Mesodermal cell (in vitro differentiated cells): ENCODE data around the gene CSF1.

Experiments used
- H3K27ac ChIP-seq: 2 replicates; pipeline ENCODE4 v1.7.0; 2013; ENCODE audit warnings: mild to moderate bottlenecking, low read depth, low read length, moderate library complexity; ENCODE audit not compliant: severe bottlenecking
- H3K36me3 ChIP-seq: 2 replicates; pipeline ENCODE4 v1.7.1; 2013; ENCODE audit warnings: mild to moderate bottlenecking, low read length, moderate library complexity; ENCODE audit not compliant: control insufficient read depth, insufficient read depth
- H3K4me1 ChIP-seq: one replicate; pipeline ENCODE4 v1.7.1; 2013; ENCODE audit warnings: mild to moderate bottlenecking, low read length; ENCODE audit not compliant: insufficient read depth, control insufficient read depth, poor library complexity, severe bottlenecking
- H3K4me3 ChIP-seq: 2 replicates; pipeline ENCODE4 v1.7.0; 2013; ENCODE audit warnings: low read length, control low read depth, mild to moderate bottlenecking; ENCODE audit not compliant: insufficient read depth, poor library complexity, severe bottlenecking; ENCODE audit errors: extremely low read depth
- H3K9me3 ChIP-seq: 2 replicates; pipeline ENCODE4 v1.7.1; 2013; ENCODE audit warnings: mild to moderate bottlenecking, low read length, moderate library complexity; ENCODE audit not compliant: control insufficient read depth
- WGBS, 2 experiments: methylation state at CpG; one replicate each; pipeline ENCODE4 v1.1.5; 2013; ENCODE audit warnings: missing lambda C conversion rate in 2 of 2; ENCODE audit not compliant: insufficient coverage in 2 of 2; 5-methylcytosine and 5-hydroxymethylcytosine counted together

The CSF1 gene

GRCh38 chr1:109883248-109883955 lies 27.2 kb upstream of the CSF1 start:
- no peaks in the 10 kb centered on the region for H3K36me3 ChIP-seq
- H3K4me1 ChIP-seq = peaks cover 18% of the 10 kb centered on the region
- WGBS, 2 experiments = 85 to 98% methylated on average over 9 of the region's 9 CpGs
- H3K27ac ChIP-seq = no peak overlapping the region
- H3K4me3 ChIP-seq = no peak overlapping the region
- H3K9me3 ChIP-seq = no peaks in the 10 kb centered on the region

DNA sequence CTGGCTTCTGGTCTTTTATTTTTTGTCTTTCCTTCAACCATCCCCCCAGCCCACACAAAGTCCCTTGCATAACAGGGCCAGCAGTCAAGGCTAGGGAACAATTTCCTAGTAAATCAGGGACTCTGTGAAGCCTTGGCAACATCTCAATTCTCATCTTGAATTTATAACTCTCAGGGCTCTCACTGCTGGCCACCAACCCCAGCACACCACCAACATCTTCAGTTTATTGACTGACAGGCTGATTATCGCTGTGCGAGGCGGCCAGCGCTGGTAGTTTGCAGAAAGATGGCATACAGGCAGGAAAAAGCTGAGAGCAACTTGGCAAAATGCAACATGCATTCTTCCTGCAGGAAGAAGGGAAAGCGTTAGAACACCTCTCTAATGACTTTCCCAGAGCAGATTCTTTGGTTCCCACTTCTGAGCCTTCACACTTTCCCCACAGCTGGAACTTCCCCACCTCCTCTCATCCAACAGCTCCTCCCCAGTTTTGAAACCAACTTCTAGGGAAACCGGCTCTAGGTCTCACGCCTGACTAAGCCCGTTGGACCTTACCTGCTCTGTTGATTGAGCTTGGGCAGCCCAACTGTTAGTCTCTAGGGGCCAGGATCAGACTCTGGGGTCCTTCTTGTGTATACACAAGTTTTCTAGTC lies 26.3 kb upstream of the CSF1 start:
- 79 to 88% methylated on average over 6 to 8 of the region's 8 CpGs for WGBS, 2 experiments
- H3K4me3 ChIP-seq = no peak overlapping the region
- peaks cover 15% of the 10 kb centered on the region for H3K4me1 ChIP-seq
- H3K36me3 ChIP-seq = no peaks in the 10 kb centered on the region
- no peak overlapping the region for H3K27ac ChIP-seq
- no peaks in the 10 kb centered on the region for H3K9me3 ChIP-seq

- Histone ChIP-seq H3K4me3 (no peak overlapping the region), H3K36me3 (no peaks in the 10 kb centered on the region), H3K9me3 (no peaks in the 10 kb centered on the region), H3K4me1 (peaks cover 19% of the 10 kb centered on the region), H3K27ac (no peak overlapping the region)
- WGBS, 2 experiments = 92% methylated on average over 2 to 3 of the region's 3 CpGs
Measured at GRCh38 chr1:109885589-109885988, 25.1 kb upstream of the CSF1 start.

GRCh38 chr1:109886827-109887226 lies 23.8 kb upstream of the CSF1 start:
- Histone ChIP-seq H3K4me1 (peaks cover 17% of the 10 kb centered on the region), H3K27ac (no peak overlapping the region), H3K4me3 (no peak overlapping the region), H3K36me3 (no peaks in the 10 kb centered on the region), H3K9me3 (no peaks in the 10 kb centered on the region)
- 91 to 94% methylated on average over 5 of the region's 5 CpGs for WGBS, 2 experiments

DNA sequence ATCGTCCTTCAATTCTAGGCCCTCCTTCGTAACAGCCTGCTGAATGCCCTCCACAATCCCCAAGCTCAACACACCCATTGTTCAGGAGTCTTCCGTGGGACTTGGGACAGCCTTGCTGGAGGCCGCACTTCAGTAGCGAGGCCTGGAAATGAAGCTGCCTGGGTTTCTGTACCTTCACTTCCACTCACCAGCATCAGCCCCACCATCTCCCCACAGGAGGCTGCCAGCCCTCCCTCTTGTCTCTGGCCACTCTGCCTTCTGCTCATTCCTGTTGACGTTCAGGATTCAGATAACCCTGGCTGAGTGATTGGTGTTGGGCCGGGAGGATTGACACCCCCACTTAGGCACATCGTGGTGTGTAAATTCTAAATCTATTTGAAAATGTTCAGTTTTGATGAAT lies 23.4 kb upstream of the CSF1 start:
- H3K9me3 ChIP-seq = no peaks in the 10 kb centered on the region
- no peak overlapping the region for H3K27ac ChIP-seq
- WGBS, 2 experiments = 94% methylated on average over 2 to 5 of the region's 8 CpGs
- H3K4me1 ChIP-seq = peaks cover 15% of the 10 kb centered on the region
- no peaks in the 10 kb centered on the region for H3K36me3 ChIP-seq
- no peak overlapping the region for H3K4me3 ChIP-seq

- 93 to 100% methylated on average over 4 to 7 of the region's 10 CpGs for WGBS, 2 experiments
- Histone ChIP-seq H3K36me3 (no peaks in the 10 kb centered on the region), H3K4me3 (no peak overlapping the region), H3K4me1 (peaks cover 15% of the 10 kb centered on the region), H3K27ac (no peak overlapping the region), H3K9me3 (no peaks in the 10 kb centered on the region)
Measured at GRCh38 chr1:109887884-109888283, 22.8 kb upstream of the CSF1 start.

DNA sequence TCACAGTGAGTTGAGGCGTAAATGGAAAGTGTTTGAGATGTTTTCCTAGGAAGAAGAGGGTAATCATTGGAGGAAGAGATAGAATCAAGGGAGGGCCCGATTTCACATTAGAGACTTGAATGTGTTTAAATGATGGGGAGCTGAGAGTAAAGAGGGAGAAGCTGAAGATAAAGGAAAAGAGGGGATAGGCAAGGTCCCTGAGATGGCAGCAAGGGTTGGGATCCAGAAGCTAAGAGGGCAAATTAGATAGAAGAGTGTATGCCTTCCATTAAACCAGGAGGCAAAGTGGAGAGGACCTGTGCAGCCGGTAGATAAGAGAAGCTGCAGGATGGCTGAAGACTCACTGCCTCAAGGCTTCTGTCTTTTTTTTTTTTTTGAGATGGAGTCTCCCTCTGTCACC lies 21.6 kb upstream of the CSF1 start:
- Histone ChIP-seq H3K4me3 (no peak overlapping the region), H3K9me3 (no peaks in the 10 kb centered on the region), H3K36me3 (no peaks in the 10 kb centered on the region), H3K4me1 (peaks cover 25% of the 10 kb centered on the region), H3K27ac (no peak overlapping the region)
- 90 to 91% methylated on average over 3 of the region's 3 CpGs for WGBS, 2 experiments

- Histone ChIP-seq H3K27ac (no peak overlapping the region), H3K4me3 (no peak overlapping the region), H3K9me3 (no peaks in the 10 kb centered on the region), H3K36me3 (no peaks in the 10 kb centered on the region), H3K4me1 (peaks cover 28% of the 10 kb centered on the region)
- 82 to 91% methylated on average over 3 of the region's 5 CpGs for WGBS, 2 experiments
Measured at GRCh38 chr1:109890115-109890953, 20.3 kb upstream of the CSF1 start.

DNA sequence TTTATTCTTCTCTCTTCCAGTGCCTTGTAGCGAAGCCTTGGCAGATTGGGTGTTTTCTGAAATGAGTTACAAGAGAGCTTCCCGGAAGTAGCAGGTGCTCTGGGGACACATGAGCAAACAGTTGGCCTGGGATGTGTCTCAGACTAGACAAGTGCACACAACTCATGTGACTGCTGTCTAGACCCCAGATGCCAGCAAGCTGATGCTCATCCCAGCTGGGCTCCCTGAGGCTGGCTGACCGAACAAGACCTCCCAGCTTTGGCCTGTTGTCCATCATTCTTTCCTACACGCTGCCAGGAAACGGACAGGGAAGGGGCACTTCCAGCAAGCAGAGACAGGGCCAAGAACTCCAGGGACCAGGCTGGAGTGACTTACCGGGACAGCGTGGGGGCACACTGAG lies 18.7 kb upstream of the CSF1 start:
- H3K4me1 ChIP-seq = peaks cover 44% of the 10 kb centered on the region
- no peak overlapping the region for H3K27ac ChIP-seq
- H3K36me3 ChIP-seq = no peaks in the 10 kb centered on the region
- 91 to 98% methylated on average over 5 to 7 of the region's 7 CpGs for WGBS, 2 experiments
- no peak overlapping the region for H3K4me3 ChIP-seq
- no peaks in the 10 kb centered on the region for H3K9me3 ChIP-seq

DNA sequence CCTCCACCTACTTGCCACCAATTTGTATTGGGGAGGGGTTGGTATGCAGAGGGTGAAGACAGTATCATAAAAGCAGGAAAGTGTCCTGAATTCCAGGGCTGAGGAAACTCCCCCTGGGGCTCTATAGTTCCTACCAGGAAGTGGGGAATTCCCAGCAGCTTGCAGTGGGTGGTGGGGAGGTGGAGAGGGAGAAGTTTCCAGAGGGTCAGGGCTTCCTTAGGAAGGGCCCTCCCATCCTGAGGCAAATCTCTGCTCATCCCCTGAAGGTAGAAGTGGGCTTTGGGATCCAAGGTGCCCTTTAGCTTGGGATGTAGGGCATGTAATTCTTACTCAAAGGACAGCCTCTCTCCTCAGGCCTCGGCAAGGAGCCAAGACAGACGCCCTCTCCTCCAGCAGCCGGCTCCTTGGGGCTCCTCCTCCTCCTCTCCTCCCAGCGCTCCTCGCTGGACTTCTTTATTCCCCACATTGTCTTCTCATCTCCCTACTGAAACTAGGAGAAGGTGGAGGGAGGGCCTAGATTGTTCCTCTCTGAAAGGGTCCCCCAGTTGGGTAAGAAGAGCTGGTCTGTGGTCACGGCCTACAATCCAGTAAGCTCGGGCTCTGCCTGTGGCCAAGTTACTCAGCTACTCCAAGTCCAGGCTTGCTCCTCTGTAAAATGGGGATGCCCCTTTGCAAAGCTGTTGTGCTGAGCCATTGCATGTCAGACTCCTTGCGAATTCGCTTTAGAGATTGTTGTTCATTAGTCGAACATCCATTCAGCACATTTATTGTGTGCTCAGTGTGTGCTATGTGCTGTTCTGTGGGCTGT lies 17.9 kb upstream of the CSF1 start:
- Histone ChIP-seq H3K36me3 (no peaks in the 10 kb centered on the region), H3K27ac (no peak overlapping the region), H3K9me3 (no peaks in the 10 kb centered on the region), H3K4me3 (no peak overlapping the region), H3K4me1 (peaks cover 48% of the 10 kb centered on the region)
- 81 to 97% methylated on average over 5 of the region's 10 CpGs for WGBS, 2 experiments
